HEK293 (cell line): ENCODE data around the gene RNF144A.

ENCODE experiments used
- BCL11A ChIP-seq: fragments of 450-650 bp; formaldehyde crosslinking; IDR thresholded peaks from 2 replicates; pipeline ENCODE4 v1.5.1; 2016; ENCODE audit warnings: low read depth, missing biosample characterization, missing genetic modification characterization
- GLI2 ChIP-seq: fragments of 450-650 bp; formaldehyde crosslinking; IDR thresholded peaks from 2 replicates; pipeline ENCODE4; 2017; ENCODE audit warnings: missing biosample characterization, missing genetic modification characterization, low read depth, borderline replicate concordance
- KLF9 ChIP-seq: fragments of 450-650 bp; formaldehyde crosslinking; IDR thresholded peaks from 2 replicates; pipeline ENCODE4 v1.5.1; 2016; ENCODE audit warnings: missing biosample characterization, missing genetic modification characterization, low read depth
- MZF1 ChIP-seq: fragments of 450-650 bp; formaldehyde crosslinking; IDR thresholded peaks from 2 replicates; pipeline ENCODE4 v1.5.1; 2017; ENCODE audit warnings: missing biosample characterization, missing genetic modification characterization, borderline replicate concordance
- PRDM1 ChIP-seq: fragments of 450-650 bp; formaldehyde crosslinking; IDR thresholded peaks from 2 replicates; pipeline ENCODE4; 2016; ENCODE audit warnings: missing biosample characterization, missing genetic modification characterization
- SALL2 ChIP-seq: fragments of 450-650 bp; formaldehyde crosslinking; IDR thresholded peaks from 2 replicates; pipeline ENCODE4 v1.5.0; 2017; ENCODE audit warnings: missing biosample characterization, mild to moderate bottlenecking, missing genetic modification characterization, borderline replicate concordance
- YY1 ChIP-seq: fragments of 450-650 bp; formaldehyde crosslinking; IDR thresholded peaks from 2 replicates; pipeline ENCODE4 v1.5.1; 2018; ENCODE audit warnings: missing biosample characterization, missing genetic modification characterization
- ZNF501 ChIP-seq: fragments of 450-650 bp; formaldehyde crosslinking; IDR thresholded peaks from 2 replicates; pipeline ENCODE4 v1.5.1; 2016; ENCODE audit warnings: missing biosample characterization, missing genetic modification characterization
- ZNF664 ChIP-seq: fragments of 450-650 bp; formaldehyde crosslinking; IDR thresholded peaks from 2 replicates; pipeline ENCODE4 v1.5.1; 2016; ENCODE audit warnings: missing biosample characterization, missing genetic modification characterization
- ZNF837 ChIP-seq: fragments of 450-650 bp; formaldehyde crosslinking; IDR thresholded peaks from 2 replicates; pipeline ENCODE4 v1.5.1; 2016; ENCODE audit warnings: missing biosample characterization, missing genetic modification characterization
- ZSCAN30 ChIP-seq: fragments of 450-650 bp; IDR thresholded peaks from 2 replicates; pipeline ENCODE4 v1.5.1; 2018; ENCODE audit warnings: missing biosample characterization, mild to moderate bottlenecking, missing genetic modification characterization, moderate library complexity
- TF ChIP-seq, protein P1 (sequence below): fragments of 450-650 bp; formaldehyde crosslinking; IDR thresholded peaks from 2 replicates; pipeline ENCODE4 v1.5.1; 2016; ENCODE audit warnings: missing biosample characterization, missing genetic modification characterization
- TF ChIP-seq, protein P2 (sequence below): fragments of 450-650 bp; formaldehyde crosslinking; IDR thresholded peaks from 2 replicates; pipeline ENCODE4 v1.5.1; 2016; ENCODE audit warnings: missing biosample characterization, missing genetic modification characterization

DNA sequence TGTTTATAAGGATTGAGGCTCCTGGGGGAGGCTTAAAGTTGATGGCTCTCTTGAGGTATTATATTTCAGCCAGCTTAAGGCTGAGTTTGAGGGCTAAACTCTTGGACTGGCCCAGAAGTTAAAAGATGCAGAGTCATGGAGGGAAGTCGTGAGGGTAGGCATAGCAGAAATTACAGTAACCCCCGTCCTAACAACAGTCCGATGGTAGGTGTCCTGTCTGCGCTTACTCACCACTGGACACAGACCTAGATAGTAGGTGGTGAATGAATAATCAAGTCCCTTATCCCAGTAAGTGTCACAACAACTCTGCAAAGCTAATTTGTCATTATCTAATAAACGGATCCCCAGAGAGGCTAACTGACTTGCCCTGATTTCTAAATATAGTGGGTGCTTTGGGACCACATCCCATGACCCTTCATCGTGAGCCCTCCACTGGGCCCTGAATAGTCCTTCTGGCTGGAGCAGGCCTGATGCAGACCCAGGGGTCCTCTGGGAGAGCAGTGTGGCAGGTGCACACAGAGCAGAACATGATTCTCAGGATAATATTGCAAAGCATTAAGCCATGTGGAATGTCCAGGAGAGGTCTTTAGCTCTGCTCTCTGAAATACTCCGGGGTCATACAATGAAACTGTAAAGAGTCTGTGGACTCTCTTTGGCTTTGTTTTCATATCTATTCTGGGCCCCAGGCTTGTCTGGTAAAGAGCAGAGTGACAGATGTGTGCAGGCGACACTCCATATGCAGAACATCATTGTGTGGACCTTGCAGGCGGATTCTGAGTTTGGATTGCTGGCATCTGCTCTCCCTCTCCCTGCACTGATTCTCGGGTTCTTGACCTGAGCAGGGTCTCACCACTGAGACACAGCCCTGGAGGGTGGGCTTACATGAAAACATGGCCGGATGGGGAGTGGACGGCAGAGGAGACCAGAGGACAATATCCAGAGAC, 98.1 kb downstream of the RNF144A start:
- no peak for TF ChIP-seq SALL2
- TF ChIP-seq BCL11A: no peak
- TF ChIP-seq GLI2: no peak
- no peak for TF ChIP-seq ZNF664 (tag by site-specific recombination)
- no peak for TF ChIP-seq PRDM1
- TF ChIP-seq YY1: no peak
- TF ChIP-seq KLF9 (tag by site-specific recombination): no peak
- no peak for TF ChIP-seq ZSCAN30 (tag by site-specific recombination)
- TF ChIP-seq, protein P1, sequence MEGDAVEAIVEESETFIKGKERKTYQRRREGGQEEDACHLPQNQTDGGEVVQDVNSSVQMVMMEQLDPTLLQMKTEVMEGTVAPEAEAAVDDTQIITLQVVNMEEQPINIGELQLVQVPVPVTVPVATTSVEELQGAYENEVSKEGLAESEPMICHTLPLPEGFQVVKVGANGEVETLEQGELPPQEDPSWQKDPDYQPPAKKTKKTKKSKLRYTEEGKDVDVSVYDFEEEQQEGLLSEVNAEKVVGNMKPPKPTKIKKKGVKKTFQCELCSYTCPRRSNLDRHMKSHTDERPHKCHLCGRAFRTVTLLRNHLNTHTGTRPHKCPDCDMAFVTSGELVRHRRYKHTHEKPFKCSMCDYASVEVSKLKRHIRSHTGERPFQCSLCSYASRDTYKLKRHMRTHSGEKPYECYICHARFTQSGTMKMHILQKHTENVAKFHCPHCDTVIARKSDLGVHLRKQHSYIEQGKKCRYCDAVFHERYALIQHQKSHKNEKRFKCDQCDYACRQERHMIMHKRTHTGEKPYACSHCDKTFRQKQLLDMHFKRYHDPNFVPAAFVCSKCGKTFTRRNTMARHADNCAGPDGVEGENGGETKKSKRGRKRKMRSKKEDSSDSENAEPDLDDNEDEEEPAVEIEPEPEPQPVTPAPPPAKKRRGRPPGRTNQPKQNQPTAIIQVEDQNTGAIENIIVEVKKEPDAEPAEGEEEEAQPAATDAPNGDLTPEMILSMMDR: no peak
- TF ChIP-seq ZNF501 (tag by site-specific recombination): no peak
- no peak for TF ChIP-seq MZF1 (tag by site-specific recombination)
- TF ChIP-seq, protein P2, sequence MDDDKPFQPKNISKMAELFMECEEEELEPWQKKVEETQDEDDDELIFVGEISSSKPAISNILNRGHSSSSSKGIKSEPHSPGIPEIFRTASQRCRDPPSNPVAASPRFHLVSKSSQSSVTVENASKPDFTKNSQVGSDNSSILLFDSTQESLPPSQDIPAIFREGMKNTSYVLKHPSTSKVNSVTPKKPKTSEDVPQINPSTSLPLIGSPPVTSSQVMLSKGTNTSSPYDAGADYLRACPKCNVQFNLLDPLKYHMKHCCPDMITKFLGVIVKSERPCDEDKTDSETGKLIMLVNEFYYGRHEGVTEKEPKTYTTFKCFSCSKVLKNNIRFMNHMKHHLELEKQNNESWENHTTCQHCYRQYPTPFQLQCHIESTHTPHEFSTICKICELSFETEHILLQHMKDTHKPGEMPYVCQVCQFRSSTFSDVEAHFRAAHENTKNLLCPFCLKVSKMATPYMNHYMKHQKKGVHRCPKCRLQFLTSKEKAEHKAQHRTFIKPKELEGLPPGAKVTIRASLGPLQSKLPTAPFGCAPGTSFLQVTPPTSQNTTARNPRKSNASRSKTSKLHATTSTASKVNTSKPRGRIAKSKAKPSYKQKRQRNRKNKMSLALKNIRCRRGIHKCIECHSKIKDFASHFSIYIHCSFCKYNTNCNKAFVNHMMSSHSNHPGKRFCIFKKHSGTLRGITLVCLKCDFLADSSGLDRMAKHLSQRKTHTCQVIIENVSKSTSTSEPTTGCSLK (tag by site-specific recombination): no peak
- TF ChIP-seq ZNF837 (tag by site-specific recombination): no peak
